WERI-Rb-1 (cell line): ENCODE data around the gene SLC66A2.

Experiments
- DNase-seq: peaks from one replicate; pipeline ENCODE4 v3.0.0-alpha.2; 2020
- H3K27ac ChIP-seq: fragments of 250-450 bp; sonication (Bioruptor Pico); 2 replicates; pipeline ENCODE4 v1.5.1; 2020; ENCODE audit warnings: mild to moderate bottlenecking, moderate library complexity
- H3K27me3 ChIP-seq: fragments of 250-450 bp; sonication (Bioruptor Pico); 2 replicates; pipeline ENCODE4 v1.5.1; 2021; ENCODE audit warnings: mild to moderate bottlenecking, low read depth, moderate library complexity; ENCODE audit not compliant: insufficient read depth, severe bottlenecking
- H3K36me3 ChIP-seq: fragments of 250-450 bp; sonication (Bioruptor Pico); 2 replicates; pipeline ENCODE4 v1.5.1; 2020; ENCODE audit warnings: mild to moderate bottlenecking, moderate library complexity
- H3K4me3 ChIP-seq: 2 replicates; pipeline ENCODE4 v1.5.1; 2011; ENCODE audit warnings: low read depth, mild to moderate bottlenecking, control low read depth, low read length
- H3K9me3 ChIP-seq: fragments of 250-450 bp; sonication (Bioruptor Pico); 2 replicates; pipeline ENCODE4 v1.5.1; 2021; ENCODE audit warnings: mild to moderate bottlenecking, moderate library complexity; ENCODE audit not compliant: severe bottlenecking
- TF ChIP-seq, protein P1 (sequence below): IDR thresholded peaks from 2 replicates; pipeline ENCODE4 v1.5.1; 2011; ENCODE audit warnings: low read depth, mild to moderate bottlenecking, control low read depth, inconsistent platforms, low read length

The SLC66A2 gene

DNA sequence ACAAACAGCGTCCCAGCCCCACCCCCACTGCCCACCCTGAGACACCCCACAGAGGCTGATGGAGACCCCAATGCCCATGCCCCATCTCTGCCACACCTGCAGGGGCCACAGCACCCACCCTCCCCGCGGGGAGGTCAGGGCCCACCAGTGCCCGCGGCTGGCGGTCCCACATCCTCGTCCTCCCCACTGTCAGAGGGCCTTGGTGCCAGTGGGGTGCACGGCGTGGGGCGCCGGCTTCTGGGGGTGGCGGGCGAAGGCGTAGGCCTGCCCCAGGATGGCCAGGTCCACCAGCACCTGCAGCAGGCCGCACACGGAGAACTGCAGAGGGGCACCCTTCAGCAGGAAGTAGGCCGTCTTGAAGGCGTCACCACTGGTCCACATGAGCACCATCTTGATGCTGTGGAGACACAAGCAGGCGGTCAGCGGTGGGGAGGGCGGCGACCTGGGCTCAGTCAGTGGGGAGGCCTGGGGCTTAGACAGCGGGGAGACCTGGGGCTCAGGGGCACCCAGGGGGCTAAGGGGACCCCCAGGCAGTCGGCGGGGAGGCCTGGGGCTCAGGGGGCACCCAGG lies 47.6 kb downstream of the SLC66A2 start:
- peaks cover 75% of the 10 kb centered on the region for H3K36me3 ChIP-seq
- H3K27ac ChIP-seq, result no peak overlapping the region
- H3K9me3 ChIP-seq, result peaks cover 41% of the 10 kb centered on the region
- H3K27me3 ChIP-seq, result no peaks in the 10 kb centered on the region
- H3K4me3 ChIP-seq, result no peak overlapping the region
- TF ChIP-seq, protein P1, sequence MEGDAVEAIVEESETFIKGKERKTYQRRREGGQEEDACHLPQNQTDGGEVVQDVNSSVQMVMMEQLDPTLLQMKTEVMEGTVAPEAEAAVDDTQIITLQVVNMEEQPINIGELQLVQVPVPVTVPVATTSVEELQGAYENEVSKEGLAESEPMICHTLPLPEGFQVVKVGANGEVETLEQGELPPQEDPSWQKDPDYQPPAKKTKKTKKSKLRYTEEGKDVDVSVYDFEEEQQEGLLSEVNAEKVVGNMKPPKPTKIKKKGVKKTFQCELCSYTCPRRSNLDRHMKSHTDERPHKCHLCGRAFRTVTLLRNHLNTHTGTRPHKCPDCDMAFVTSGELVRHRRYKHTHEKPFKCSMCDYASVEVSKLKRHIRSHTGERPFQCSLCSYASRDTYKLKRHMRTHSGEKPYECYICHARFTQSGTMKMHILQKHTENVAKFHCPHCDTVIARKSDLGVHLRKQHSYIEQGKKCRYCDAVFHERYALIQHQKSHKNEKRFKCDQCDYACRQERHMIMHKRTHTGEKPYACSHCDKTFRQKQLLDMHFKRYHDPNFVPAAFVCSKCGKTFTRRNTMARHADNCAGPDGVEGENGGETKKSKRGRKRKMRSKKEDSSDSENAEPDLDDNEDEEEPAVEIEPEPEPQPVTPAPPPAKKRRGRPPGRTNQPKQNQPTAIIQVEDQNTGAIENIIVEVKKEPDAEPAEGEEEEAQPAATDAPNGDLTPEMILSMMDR, result no peak
- peak; percentile 8 for DNase-seq

DNA sequence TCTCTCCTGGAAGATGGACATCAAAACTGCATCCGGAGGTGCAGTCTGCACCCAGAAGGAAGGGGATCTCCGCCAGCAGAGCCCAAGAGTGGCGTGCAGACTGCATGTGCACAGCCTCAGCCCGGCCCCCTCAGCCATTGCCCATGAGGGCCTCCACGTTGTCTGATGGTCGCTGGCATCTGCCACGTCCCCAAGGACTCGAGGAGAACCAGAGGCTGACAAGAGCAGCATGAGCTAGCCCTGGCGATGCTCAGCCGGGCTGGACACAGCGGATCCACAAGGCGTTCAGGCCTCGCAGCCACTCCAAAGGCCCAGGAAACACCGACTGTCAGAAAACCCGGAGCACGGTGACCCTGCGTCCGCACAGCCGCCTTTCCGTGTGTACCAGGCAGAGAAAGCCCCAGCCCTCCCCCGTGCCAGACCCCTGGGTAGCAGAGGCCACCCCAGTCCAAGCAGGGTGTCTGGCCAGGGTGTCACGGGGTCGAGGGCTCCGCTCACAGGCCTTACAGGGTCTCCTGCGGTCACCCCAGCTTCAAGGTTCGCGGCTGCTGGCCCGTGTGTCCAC lies 48.3 kb downstream of the SLC66A2 start:
- TF ChIP-seq, protein P1, result no peak
- Histone ChIP-seq H3K36me3 (peaks cover 68% of the 10 kb centered on the region), H3K27me3 (no peaks in the 10 kb centered on the region), H3K27ac (no peak overlapping the region), H3K9me3 (peaks cover 48% of the 10 kb centered on the region), H3K4me3 (no peak overlapping the region)
- peak; percentile 8 for DNase-seq

DNA sequence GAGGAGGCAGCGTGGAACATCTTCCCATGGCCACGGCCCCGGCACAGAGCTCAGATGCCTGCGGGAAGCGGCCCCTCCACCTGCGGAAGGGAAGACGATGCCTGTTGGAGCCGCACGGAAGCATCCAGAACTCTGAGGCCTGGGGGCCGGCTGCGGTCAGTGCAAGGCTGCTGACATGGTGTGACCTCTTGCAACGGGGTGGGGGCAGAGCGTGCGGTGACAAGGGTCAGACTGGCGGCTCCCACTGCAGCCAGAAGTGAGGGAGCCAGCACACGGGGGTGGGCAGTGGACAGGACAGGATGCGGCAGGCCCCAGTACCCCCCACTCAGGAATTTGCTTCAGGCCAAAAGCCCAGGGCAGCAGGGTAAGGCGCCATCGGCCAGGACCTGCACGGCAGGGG lies 48.8 kb downstream of the SLC66A2 start:
- Histone ChIP-seq H3K27ac (no peak overlapping the region), H3K4me3 (no peak overlapping the region), H3K9me3 (peaks cover 54% of the 10 kb centered on the region), H3K36me3 (peaks cover 63% of the 10 kb centered on the region), H3K27me3 (no peaks in the 10 kb centered on the region)
- TF ChIP-seq, protein P1, result no peak
- no peak for DNase-seq

DNA sequence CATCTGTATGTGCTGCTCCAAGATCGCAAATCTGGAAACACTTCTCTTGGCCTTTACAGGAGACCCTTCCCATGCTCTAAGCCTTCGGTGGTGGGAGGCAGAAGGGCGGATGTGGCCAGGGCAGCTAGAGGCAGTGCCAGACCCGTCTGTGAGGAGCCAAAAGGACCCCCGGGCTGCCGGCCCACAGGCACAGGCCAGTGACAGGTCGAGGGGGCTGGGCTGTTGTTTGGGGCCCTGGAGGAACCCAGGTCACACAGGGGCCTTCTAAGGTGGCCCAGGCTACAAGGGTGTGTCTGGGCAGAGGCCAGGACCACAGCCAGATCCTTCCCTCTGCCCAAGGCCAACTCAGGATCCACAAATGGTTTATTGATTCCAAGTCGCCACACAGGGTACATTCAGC lies 49.4 kb downstream of the SLC66A2 start:
- peaks cover 60% of the 10 kb centered on the region for H3K36me3 ChIP-seq
- TF ChIP-seq, protein P1, result no peak
- H3K27me3 ChIP-seq, result no peaks in the 10 kb centered on the region
- no peak for DNase-seq
- peaks cover 59% of the 10 kb centered on the region for H3K9me3 ChIP-seq
- H3K27ac ChIP-seq, result no peak overlapping the region
- no peak overlapping the region for H3K4me3 ChIP-seq

DNA sequence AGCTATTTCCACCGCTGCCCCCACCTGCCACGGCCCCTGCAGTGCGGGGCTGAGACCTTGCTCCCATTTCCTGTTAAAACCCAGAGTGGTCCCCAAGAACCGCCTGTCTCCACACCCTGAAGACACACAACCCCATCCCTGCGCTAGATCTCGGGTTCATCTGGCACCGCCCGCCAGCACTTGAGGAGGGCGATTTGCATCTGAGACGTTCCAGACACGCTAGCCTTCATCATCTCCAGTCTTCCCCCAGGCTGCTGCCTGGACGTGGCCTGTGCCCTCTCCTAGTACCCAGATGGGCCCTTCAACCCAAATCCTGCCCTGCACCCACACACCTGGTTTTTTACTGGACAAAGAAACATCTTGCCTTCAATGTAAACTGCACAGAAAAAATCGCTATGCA lies 49.8 kb downstream of the SLC66A2 start:
- Histone ChIP-seq H3K4me3 (no peak overlapping the region), H3K36me3 (peaks cover 57% of the 10 kb centered on the region), H3K27me3 (no peaks in the 10 kb centered on the region), H3K9me3 (peaks cover 63% of the 10 kb centered on the region), H3K27ac (no peak overlapping the region)
- TF ChIP-seq, protein P1, result no peak
- DNase-seq, result no peak
